ENCODE measurements around the gene RSPRY1.

DNA sequence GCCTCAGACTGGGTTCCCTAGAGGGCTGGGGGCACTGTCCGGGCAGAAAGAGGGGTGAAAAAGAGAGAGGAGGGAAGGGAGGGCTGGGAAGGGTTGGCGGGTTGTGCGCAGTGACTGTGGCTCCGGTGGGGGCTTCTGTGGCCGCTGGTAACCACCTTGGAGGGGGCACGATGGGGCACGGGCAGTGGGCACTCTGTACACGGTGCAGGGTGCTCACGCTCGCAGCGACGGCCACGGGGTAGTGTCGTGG is 97.8 kb downstream of the RSPRY1 start:
- TF ChIP-seq, protein P1, sequence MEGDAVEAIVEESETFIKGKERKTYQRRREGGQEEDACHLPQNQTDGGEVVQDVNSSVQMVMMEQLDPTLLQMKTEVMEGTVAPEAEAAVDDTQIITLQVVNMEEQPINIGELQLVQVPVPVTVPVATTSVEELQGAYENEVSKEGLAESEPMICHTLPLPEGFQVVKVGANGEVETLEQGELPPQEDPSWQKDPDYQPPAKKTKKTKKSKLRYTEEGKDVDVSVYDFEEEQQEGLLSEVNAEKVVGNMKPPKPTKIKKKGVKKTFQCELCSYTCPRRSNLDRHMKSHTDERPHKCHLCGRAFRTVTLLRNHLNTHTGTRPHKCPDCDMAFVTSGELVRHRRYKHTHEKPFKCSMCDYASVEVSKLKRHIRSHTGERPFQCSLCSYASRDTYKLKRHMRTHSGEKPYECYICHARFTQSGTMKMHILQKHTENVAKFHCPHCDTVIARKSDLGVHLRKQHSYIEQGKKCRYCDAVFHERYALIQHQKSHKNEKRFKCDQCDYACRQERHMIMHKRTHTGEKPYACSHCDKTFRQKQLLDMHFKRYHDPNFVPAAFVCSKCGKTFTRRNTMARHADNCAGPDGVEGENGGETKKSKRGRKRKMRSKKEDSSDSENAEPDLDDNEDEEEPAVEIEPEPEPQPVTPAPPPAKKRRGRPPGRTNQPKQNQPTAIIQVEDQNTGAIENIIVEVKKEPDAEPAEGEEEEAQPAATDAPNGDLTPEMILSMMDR (IDR thresholded peaks at IDR 0.05) = no peak
- no peak for TF ChIP-seq POLR2A (IDR thresholded peaks at IDR 0.05)

Measured in right lobe of liver (tissue), 4 donors.